Measurements from ENCODE around the gene ATP5IF1. TPM values are rescaled to one million over a fixed set of nuclear protein-coding genes. Genes with fewer than 3 reads are reported as not detected.

ATP5IF1 gene
- total and polyA plus RNA-seq, 2 of the 13 experiments (the other 11 are each of a cell fraction or from before 2014, with no cell fraction given), result 97.7 to 131 TPM

DNA sequence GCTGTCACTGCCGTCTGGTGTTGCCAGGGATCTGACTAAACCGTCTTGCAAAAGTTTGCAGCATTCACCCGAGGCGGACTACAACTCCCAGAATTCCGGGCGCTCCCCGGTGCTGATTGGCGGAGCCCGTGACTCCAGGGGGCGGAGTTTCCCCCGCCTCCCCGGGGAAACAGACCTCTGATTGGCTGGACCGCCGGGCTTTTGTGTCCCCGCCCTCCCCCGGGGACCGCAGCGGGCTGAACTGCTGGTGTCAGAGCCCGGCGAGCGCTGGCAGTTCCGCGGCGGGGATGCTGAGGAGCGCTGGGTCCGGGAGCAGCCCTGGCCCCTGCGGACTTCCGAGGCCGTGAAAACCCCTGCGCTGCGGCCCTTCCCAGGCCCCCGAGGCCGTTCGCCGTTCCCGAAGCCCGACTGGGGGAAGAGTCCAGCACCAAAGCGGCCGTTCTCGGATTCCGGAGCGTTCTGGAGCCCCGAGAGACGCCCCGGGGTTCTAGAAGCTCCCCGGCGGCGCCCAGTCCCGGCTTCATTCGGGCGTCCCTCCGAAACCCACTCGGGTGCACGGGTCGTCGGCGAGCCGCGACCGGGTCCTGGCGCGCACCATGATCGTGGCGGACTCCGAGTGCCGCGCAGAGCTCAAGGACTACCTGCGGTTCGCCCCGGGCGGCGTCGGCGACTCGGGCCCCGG, 23.5 kb downstream of the ATP5IF1 start, which contains the start of gene SESN2 (continued):
- TF ChIP-seq NKX3-1 (CRISPR knock-in tag; IDR thresholded peaks at IDR 0.05) (peak; percentile 68; the same call in 1 of the 2 replicates), ZNF556 (CRISPR knock-in tag; IDR thresholded peaks at IDR 0.05; ENCODE audit: borderline replicate concordance) (0 out of 2 replicates have a peak, but pooled peaks have one; percentile 18), BRD4 (CRISPR knock-in tag; IDR thresholded peaks at IDR 0.05) (no peak), HNRNPH1 (optimal IDR thresholded peaks at IDR 0.05; ENCODE audit: low read depth, low read length) (no peak), ZNF598 (CRISPR knock-in tag; IDR thresholded peaks at IDR 0.05; ENCODE audit: borderline replicate concordance) (peak; percentile 65; the same call in 1 of the 2 replicates), SOX13 (IDR thresholded peaks at IDR 0.05) (no peak), SOX13 (CRISPR knock-in tag; conservative IDR thresholded peaks at IDR 0.05 in 1 of 2, IDR thresholded peaks at IDR 0.05 in 1 of 2) (peak in 1 of 2 experiments; percentile 9; a peak in 1 of 4 replicates), ZNF564 (CRISPR knock-in tag; IDR thresholded peaks at IDR 0.05) (peak; percentile 82), SRF (IDR thresholded peaks at IDR 0.05; ENCODE audit: low read depth, low read length) (no peak), ZKSCAN1 (IDR thresholded peaks at IDR 0.05; ENCODE audit: low read length) (no peak), ZMYM3 (CRISPR knock-in tag; IDR thresholded peaks at IDR 0.05) (no peak), MEF2D (CRISPR knock-in tag; IDR thresholded peaks at IDR 0.05) (no peak), ZNF10 (CRISPR knock-in tag; IDR thresholded peaks at IDR 0.05; ENCODE audit: borderline replicate concordance, low read depth) (no peak), ZNF776 (CRISPR knock-in tag; IDR thresholded peaks at IDR 0.05) (0 out of 2 replicates have a peak, but pooled peaks have one; percentile 68)
- TF ChIP-seq, protein P1, sequence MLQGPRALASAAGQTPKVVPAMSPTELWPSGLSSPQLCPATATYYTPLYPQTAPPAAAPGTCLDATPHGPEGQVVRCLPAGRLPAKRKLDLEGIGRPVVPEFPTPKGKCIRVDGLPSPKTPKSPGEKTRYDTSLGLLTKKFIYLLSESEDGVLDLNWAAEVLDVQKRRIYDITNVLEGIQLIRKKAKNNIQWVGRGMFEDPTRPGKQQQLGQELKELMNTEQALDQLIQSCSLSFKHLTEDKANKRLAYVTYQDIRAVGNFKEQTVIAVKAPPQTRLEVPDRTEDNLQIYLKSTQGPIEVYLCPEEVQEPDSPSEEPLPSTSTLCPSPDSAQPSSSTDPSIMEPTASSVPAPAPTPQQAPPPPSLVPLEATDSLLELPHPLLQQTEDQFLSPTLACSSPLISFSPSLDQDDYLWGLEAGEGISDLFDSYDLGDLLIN (CRISPR knock-in tag; IDR thresholded peaks at IDR 0.05; ENCODE audit: borderline replicate concordance), result no peak
- TF ChIP-seq, protein P2, sequence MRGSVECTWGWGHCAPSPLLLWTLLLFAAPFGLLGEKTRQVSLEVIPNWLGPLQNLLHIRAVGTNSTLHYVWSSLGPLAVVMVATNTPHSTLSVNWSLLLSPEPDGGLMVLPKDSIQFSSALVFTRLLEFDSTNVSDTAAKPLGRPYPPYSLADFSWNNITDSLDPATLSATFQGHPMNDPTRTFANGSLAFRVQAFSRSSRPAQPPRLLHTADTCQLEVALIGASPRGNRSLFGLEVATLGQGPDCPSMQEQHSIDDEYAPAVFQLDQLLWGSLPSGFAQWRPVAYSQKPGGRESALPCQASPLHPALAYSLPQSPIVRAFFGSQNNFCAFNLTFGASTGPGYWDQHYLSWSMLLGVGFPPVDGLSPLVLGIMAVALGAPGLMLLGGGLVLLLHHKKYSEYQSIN (CRISPR knock-in tag; IDR thresholded peaks at IDR 0.05; ENCODE audit: borderline replicate concordance), result no peak
- TF ChIP-seq, protein P3, sequence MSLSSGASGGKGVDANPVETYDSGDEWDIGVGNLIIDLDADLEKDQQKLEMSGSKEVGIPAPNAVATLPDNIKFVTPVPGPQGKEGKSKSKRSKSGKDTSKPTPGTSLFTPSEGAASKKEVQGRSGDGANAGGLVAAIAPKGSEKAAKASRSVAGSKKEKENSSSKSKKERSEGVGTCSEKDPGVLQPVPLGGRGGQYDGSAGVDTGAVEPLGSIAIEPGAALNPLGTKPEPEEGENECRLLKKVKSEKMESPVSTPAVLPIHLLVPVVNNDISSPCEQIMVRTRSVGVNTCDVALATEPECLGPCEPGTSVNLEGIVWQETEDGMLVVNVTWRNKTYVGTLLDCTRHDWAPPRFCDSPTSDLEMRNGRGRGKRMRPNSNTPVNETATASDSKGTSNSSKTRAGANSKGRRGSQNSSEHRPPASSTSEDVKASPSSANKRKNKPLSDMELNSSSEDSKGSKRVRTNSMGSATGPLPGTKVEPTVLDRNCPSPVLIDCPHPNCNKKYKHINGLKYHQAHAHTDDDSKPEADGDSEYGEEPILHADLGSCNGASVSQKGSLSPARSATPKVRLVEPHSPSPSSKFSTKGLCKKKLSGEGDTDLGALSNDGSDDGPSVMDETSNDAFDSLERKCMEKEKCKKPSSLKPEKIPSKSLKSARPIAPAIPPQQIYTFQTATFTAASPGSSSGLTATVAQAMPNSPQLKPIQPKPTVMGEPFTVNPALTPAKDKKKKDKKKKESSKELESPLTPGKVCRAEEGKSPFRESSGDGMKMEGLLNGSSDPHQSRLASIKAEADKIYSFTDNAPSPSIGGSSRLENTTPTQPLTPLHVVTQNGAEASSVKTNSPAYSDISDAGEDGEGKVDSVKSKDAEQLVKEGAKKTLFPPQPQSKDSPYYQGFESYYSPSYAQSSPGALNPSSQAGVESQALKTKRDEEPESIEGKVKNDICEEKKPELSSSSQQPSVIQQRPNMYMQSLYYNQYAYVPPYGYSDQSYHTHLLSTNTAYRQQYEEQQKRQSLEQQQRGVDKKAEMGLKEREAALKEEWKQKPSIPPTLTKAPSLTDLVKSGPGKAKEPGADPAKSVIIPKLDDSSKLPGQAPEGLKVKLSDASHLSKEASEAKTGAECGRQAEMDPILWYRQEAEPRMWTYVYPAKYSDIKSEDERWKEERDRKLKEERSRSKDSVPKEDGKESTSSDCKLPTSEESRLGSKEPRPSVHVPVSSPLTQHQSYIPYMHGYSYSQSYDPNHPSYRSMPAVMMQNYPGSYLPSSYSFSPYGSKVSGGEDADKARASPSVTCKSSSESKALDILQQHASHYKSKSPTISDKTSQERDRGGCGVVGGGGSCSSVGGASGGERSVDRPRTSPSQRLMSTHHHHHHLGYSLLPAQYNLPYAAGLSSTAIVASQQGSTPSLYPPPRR (CRISPR knock-in tag; IDR thresholded peaks at IDR 0.05; ENCODE audit: borderline replicate concordance), result no peak
- TF ChIP-seq, protein P4, sequence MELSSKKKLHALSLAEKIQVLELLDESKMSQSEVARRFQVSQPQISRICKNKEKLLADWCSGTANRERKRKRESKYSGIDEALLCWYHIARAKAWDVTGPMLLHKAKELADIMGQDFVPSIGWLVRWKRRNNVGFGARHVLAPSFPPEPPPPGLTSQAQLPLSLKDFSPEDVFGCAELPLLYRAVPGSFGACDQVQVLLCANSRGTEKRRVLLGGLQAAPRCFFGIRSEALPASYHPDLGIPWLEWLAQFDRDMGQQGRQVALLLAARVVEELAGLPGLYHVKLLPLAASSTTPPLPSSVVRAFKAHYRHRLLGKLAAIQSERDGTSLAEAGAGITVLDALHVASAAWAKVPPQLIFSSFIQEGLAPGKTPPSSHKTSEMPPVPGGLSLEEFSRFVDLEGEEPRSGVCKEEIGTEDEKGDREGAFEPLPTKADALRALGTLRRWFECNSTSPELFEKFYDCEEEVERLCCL (CRISPR knock-in tag; IDR thresholded peaks at IDR 0.05; ENCODE audit: borderline replicate concordance), result no peak
- TF ChIP-seq, protein P5, sequence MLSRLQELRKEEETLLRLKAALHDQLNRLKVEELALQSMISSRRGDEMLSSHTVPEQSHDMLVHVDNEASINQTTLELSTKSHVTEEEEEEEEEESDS (CRISPR knock-in tag; IDR thresholded peaks at IDR 0.05; ENCODE audit: borderline replicate concordance), result no peak
- TF ChIP-seq, protein P6, sequence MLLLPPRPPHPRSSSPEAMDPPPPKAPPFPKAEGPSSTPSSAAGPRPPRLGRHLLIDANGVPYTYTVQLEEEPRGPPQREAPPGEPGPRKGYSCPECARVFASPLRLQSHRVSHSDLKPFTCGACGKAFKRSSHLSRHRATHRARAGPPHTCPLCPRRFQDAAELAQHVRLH (CRISPR knock-in tag; IDR thresholded peaks at IDR 0.05; ENCODE audit: borderline replicate concordance, low read depth), result 0 out of 2 replicates have a peak, but pooled peaks have one; percentile 41

All from HepG2 (cell line).